Measurements from ENCODE around the gene GPR176. TPM values are rescaled to one million over a fixed set of nuclear protein-coding genes. Genes with fewer than 3 reads are reported as not detected.

The GPR176 gene
- total RNA-seq, 2 experiments from 2014 or later, result 0.57 TPM; not detected in 1

- no peak for DNase-seq (ENCODE audit: low spot score)
- intact Hi-C loops (cut with micrococcal nuclease; ENCODE audit: unreplicated experiment), result no loop called here
- Histone ChIP-seq H3K4me3 (ENCODE audit: low read depth, low read length, poor library complexity, severe bottlenecking) (no peak overlapping the region), H3K4me2 (ENCODE audit: low read length) (no peak overlapping the region), H3K9me2 (ENCODE audit: insufficient read depth, low read length) (no peaks in the 10 kb centered on the region), H3K4me1 (ENCODE audit: insufficient read depth, low read length, poor library complexity, severe bottlenecking) (no peaks in the 10 kb centered on the region), H3K36me3 (ENCODE audit: insufficient read depth, low read length) (no peaks in the 10 kb centered on the region), H2AFZ (ENCODE audit: low read length) (no peak overlapping the region), H4K20me1 (ENCODE audit: insufficient read depth, low read length) (no peaks in the 10 kb centered on the region), H3K9me3 (ENCODE audit: low read length) (no peaks in the 10 kb centered on the region), H3K79me2 (ENCODE audit: insufficient read depth, low read depth, low read length) (no peaks in the 10 kb centered on the region), H3K27ac (ENCODE audit: low read depth, low read length, poor library complexity, severe bottlenecking) (no peak overlapping the region)
- ChIA-PET CTCF (ENCODE audit: unreplicated experiment) (no interaction called here), POLR2A (no interaction called here)
- BruUV-seq (replicated peaks), result no TSS peak
- TF ChIP-seq CTCF (conservative IDR thresholded peaks at IDR 0.05; ENCODE audit: low read length) (no peak), EZH2phosphoT487 (IDR thresholded peaks at IDR 0.05; ENCODE audit: borderline replicate concordance, low read depth, low read length) (no peak)
These were observed 112.3 kb downstream of the GPR176 start for GRCh38 chr15:39807791-39808190.

DNA sequence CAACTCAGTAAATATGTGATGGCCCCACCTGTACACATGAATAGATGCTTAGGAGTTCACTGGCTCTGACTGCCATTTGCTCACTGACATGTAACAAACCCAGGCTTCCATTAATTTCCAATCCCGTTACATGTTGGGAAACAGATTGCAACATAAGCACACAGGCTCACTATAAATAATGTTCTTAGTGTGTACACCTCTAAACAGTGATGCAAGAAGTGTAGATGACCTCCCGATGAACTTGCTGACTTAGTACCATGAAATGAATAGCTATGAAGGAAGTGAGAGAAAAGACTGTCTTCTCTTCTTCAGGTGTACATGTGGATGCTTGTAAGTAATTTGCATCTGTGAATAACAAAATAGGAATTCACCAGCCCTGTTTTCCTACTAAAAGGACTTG lies 116.0 kb downstream of the GPR176 start:
- no peaks in the 10 kb centered on the region for H3K9me2 ChIP-seq (ENCODE audit: insufficient read depth, low read length)
- no peaks in the 10 kb centered on the region for H4K20me1 ChIP-seq (ENCODE audit: insufficient read depth, low read length)
- POLR2A ChIA-PET, result no interaction called here
- TF ChIP-seq CTCF (conservative IDR thresholded peaks at IDR 0.05; ENCODE audit: low read length) (no peak), EZH2phosphoT487 (IDR thresholded peaks at IDR 0.05; ENCODE audit: borderline replicate concordance, low read depth, low read length) (no peak)
- no TSS peak for BruUV-seq (replicated peaks)
- H3K36me3 ChIP-seq (ENCODE audit: insufficient read depth, low read length), result no peaks in the 10 kb centered on the region
- CTCF ChIA-PET (ENCODE audit: unreplicated experiment), result no interaction called here
- H3K9me3 ChIP-seq (ENCODE audit: low read length), result no peaks in the 10 kb centered on the region
- no peaks in the 10 kb centered on the region for H3K79me2 ChIP-seq (ENCODE audit: insufficient read depth, low read depth, low read length)
- intact Hi-C loops (cut with micrococcal nuclease; ENCODE audit: unreplicated experiment), result no loop called here
- no peak for DNase-seq (ENCODE audit: low spot score)
- H3K4me3 ChIP-seq (ENCODE audit: low read depth, low read length, poor library complexity, severe bottlenecking), result no peak overlapping the region
- H3K4me1 ChIP-seq (ENCODE audit: insufficient read depth, low read length, poor library complexity, severe bottlenecking), result no peaks in the 10 kb centered on the region
- no peak overlapping the region for H3K4me2 ChIP-seq (ENCODE audit: low read length)
- no peak overlapping the region for H2AFZ ChIP-seq (ENCODE audit: low read length)
- H3K27ac ChIP-seq (ENCODE audit: low read depth, low read length, poor library complexity, severe bottlenecking), result no peak overlapping the region

GRCh38 chr15:39803016-39803415 lies 117.0 kb downstream of the GPR176 start:
- POLR2A ChIA-PET, result no interaction called here
- Histone ChIP-seq H3K9me3 (ENCODE audit: low read length) (no peaks in the 10 kb centered on the region), H3K4me2 (ENCODE audit: low read length) (no peak overlapping the region), H2AFZ (ENCODE audit: low read length) (no peak overlapping the region), H3K27ac (ENCODE audit: low read depth, low read length, poor library complexity, severe bottlenecking) (no peak overlapping the region), H3K36me3 (ENCODE audit: insufficient read depth, low read length) (no peaks in the 10 kb centered on the region), H3K4me1 (ENCODE audit: insufficient read depth, low read length, poor library complexity, severe bottlenecking) (no peaks in the 10 kb centered on the region), H3K9me2 (ENCODE audit: insufficient read depth, low read length) (no peaks in the 10 kb centered on the region), H4K20me1 (ENCODE audit: insufficient read depth, low read length) (no peaks in the 10 kb centered on the region), H3K4me3 (ENCODE audit: low read depth, low read length, poor library complexity, severe bottlenecking) (no peak overlapping the region), H3K79me2 (ENCODE audit: insufficient read depth, low read depth, low read length) (no peaks in the 10 kb centered on the region)
- CTCF ChIA-PET (ENCODE audit: unreplicated experiment), result interaction anchor here (0.5 kb wide), 1 partner anchor 1139 kb away, joined by 3 read pairs; no protein-coding TSS in a partner anchor
- no peak for DNase-seq (ENCODE audit: low spot score)
- intact Hi-C loops (cut with micrococcal nuclease; ENCODE audit: unreplicated experiment), result no loop called here
- no peak for TF ChIP-seq CTCF (conservative IDR thresholded peaks at IDR 0.05; ENCODE audit: low read length)
- no peak for TF ChIP-seq EZH2phosphoT487 (IDR thresholded peaks at IDR 0.05; ENCODE audit: borderline replicate concordance, low read depth, low read length)
- no TSS peak for BruUV-seq (replicated peaks)

Measured in OCI-LY7 (cell line).